SK-N-SH treated with all-trans-retinoic acid at 6 μM for 48 hours (cell line): ENCODE results near the gene OR2L8.

Experiments
- ATAC-seq: fragments of 200-7000 bp; cut with Tn5 transposase; 3 replicates; pipeline ENCODE4 v1.9.1; 2020; ENCODE audit warnings: mild to moderate bottlenecking, moderate library complexity
- ARNTL ChIP-seq: fragments of 450-650 bp; formaldehyde crosslinking; IDR thresholded peaks from 2 replicates; pipeline ENCODE4 v1.5.0; 2020; ENCODE audit warnings: low read depth, mild to moderate bottlenecking, moderate library complexity, borderline replicate concordance
- CREB5 ChIP-seq: fragments of 250-450 bp; sonication (Bioruptor Pico); IDR thresholded peaks from 2 replicates; pipeline ENCODE4 v1.5.1; 2020; ENCODE audit warnings: low read depth, mild to moderate bottlenecking, moderate library complexity
- ESRRG ChIP-seq: fragments of 250-450 bp; sonication (Bioruptor Pico); IDR thresholded peaks from 2 replicates; pipeline ENCODE4 v1.6.1; 2021; ENCODE audit warnings: mild to moderate bottlenecking
- ISL1 ChIP-seq: fragments of 250-450 bp; sonication (Bioruptor Pico); IDR thresholded peaks from 2 replicates; pipeline ENCODE4 v2.1.2; 2022; ENCODE audit warnings: mild to moderate bottlenecking, moderate library complexity
- OSR1 ChIP-seq: fragments of 250-450 bp; sonication (Bioruptor Pico); IDR thresholded peaks from 2 replicates; pipeline ENCODE4 v1.8.0; 2022; ENCODE audit warnings: moderate library complexity, mild to moderate bottlenecking, inconsistent platforms
- PATZ1 ChIP-seq: fragments of 250-450 bp; sonication (Bioruptor Pico); IDR thresholded peaks from 2 replicates; pipeline ENCODE4 v1.8.0; 2020; ENCODE audit warnings: mild to moderate bottlenecking, moderate library complexity, borderline replicate concordance
- POU6F1 ChIP-seq: fragments of 250-450 bp; sonication (Bioruptor Pico); IDR thresholded peaks from 2 replicates; pipeline ENCODE4 v1.8.0; 2021; ENCODE audit warnings: low read depth, mild to moderate bottlenecking, moderate library complexity, borderline replicate concordance
- PPARA ChIP-seq: fragments of 250-450 bp; sonication (Bioruptor Pico); IDR thresholded peaks from 2 replicates; pipeline ENCODE4 v1.5.0; 2020; ENCODE audit warnings: mild to moderate bottlenecking, borderline replicate concordance
- RARB ChIP-seq: fragments of 250-450 bp; sonication (Bioruptor Pico); IDR thresholded peaks from 2 replicates; pipeline ENCODE4 v1.8.0; 2021; ENCODE audit warnings: mild to moderate bottlenecking, moderate library complexity
- SNAI2 ChIP-seq: fragments of 250-450 bp; sonication (Bioruptor Pico); IDR thresholded peaks from 2 replicates; pipeline ENCODE4 v1.5.0; 2020; ENCODE audit warnings: mild to moderate bottlenecking, moderate library complexity
- TCF4 ChIP-seq: fragments of 250-450 bp; sonication (Bioruptor Pico); IDR thresholded peaks from 2 replicates; pipeline ENCODE4 v1.8.0; 2021; ENCODE audit warnings: mild to moderate bottlenecking, moderate library complexity, borderline replicate concordance
- TOX ChIP-seq: fragments of 250-450 bp; sonication (Bioruptor Pico); IDR thresholded peaks from 2 replicates; pipeline ENCODE4 v1.8.0; 2021; ENCODE audit warnings: mild to moderate bottlenecking, moderate library complexity, borderline replicate concordance
- ZC3H10 ChIP-seq: fragments of 250-450 bp; sonication (Bioruptor Pico); IDR thresholded peaks from 2 replicates; pipeline ENCODE4 v1.5.1; 2021; ENCODE audit warnings: mild to moderate bottlenecking, moderate library complexity
- ZFP3 ChIP-seq: fragments of 250-450 bp; sonication (Bioruptor Pico); IDR thresholded peaks from 2 replicates; pipeline ENCODE4 v1.5.0; 2020; ENCODE audit warnings: mild to moderate bottlenecking, moderate library complexity
- ZFP30 ChIP-seq: fragments of 450-650 bp; formaldehyde crosslinking; IDR thresholded peaks from 2 replicates; pipeline ENCODE4 v1.5.0; 2022; ENCODE audit warnings: mild to moderate bottlenecking, moderate library complexity
- ZNF565 ChIP-seq: fragments of 450-650 bp; formaldehyde crosslinking; conservative IDR thresholded peaks from 2 replicates; pipeline ENCODE4 v1.5.0; 2020; ENCODE audit warnings: low read depth, mild to moderate bottlenecking, moderate library complexity
- ZNF70 ChIP-seq: fragments of 450-650 bp; formaldehyde crosslinking; IDR thresholded peaks from 2 replicates; pipeline ENCODE4 v1.5.0; 2020; ENCODE audit warnings: mild to moderate bottlenecking, moderate library complexity
- ZNF8 ChIP-seq: fragments of 450-650 bp; formaldehyde crosslinking; IDR thresholded peaks from 2 replicates; pipeline ENCODE4 v1.5.0; 2020; ENCODE audit warnings: mild to moderate bottlenecking, moderate library complexity
- TF ChIP-seq, protein P1 (sequence below): fragments of 250-450 bp; sonication (Bioruptor Pico); IDR thresholded peaks from 2 replicates; pipeline ENCODE4 v1.5.0; 2020; ENCODE audit warnings: mild to moderate bottlenecking, moderate library complexity

Gene OR2L8

DNA sequence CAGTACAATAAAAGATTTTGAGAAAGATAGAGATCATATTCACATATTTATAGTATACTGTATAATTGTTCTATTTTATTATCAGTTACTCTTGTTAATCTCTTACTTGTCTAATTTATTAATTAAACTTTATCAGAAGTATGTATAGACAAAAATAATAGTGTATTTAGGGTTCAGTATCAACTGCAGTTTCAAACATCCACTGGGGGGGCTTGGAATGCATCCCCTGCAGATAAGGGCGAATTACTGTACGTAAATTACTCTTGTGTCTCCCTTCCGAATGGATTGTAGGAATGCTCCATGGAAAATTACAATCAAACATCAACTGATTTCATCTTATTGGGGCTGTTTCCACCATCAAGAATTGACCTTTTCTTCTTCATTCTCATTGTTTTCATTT, at the start of gene OR2L8:
Gene OR2L8, plus strand, starts transcription at position 301 of the 400 bp plus-strand sequence. Its CDS starts 0 bp downstream, at position 301.
- no peak for ATAC-seq
- TF ChIP-seq ZNF565 (CRISPR knock-in tag) (no peak), ISL1 (CRISPR knock-in tag) (no peak), ZFP3 (CRISPR knock-in tag) (no peak), ZNF8 (CRISPR knock-in tag) (no peak), ZC3H10 (CRISPR knock-in tag) (no peak), TCF4 (no peak), POU6F1 (CRISPR knock-in tag) (no peak), TOX (CRISPR knock-in tag) (no peak), ZNF70 (CRISPR knock-in tag) (no peak), ESRRG (no peak), SNAI2 (CRISPR knock-in tag) (no peak), CREB5 (CRISPR knock-in tag) (no peak), OSR1 (CRISPR knock-in tag) (no peak)
- TF ChIP-seq, all 23 proteins: peak for 0

DNA sequence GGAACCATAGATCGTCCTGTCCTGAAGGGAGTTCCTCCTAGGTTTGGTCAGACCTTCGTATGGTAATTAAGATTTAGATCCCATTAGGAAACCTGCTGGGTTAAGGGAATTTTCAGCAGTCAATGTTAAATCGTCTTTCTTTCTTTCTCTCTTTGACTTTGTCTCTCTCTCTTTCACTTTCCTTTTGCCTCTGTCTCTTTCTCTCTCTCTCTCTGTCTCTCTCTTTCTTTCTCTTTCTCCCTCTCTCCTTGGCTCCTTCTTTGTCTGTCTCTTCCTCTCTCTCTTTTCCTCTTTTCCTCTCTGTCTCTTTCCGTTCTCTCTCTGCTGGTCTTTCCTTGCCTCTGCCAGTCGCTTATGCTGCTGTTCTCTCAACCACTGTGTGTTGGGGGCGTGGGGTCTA, 44.5 kb upstream of the OR2L8 start:
- TF ChIP-seq ZFP3 (CRISPR knock-in tag), result no peak
- TF ChIP-seq POU6F1 (CRISPR knock-in tag), result no peak
- TF ChIP-seq SNAI2 (CRISPR knock-in tag), result no peak
- TF ChIP-seq ARNTL, result no peak
- TF ChIP-seq ZNF8 (CRISPR knock-in tag), result no peak
- no peak for TF ChIP-seq CREB5 (CRISPR knock-in tag)
- no peak for TF ChIP-seq RARB
- TF ChIP-seq PPARA, result no peak
- TF ChIP-seq ISL1 (CRISPR knock-in tag), result no peak
- no peak for TF ChIP-seq ZNF70 (CRISPR knock-in tag)
- TF ChIP-seq ESRRG, result no peak
- TF ChIP-seq, protein P1, sequence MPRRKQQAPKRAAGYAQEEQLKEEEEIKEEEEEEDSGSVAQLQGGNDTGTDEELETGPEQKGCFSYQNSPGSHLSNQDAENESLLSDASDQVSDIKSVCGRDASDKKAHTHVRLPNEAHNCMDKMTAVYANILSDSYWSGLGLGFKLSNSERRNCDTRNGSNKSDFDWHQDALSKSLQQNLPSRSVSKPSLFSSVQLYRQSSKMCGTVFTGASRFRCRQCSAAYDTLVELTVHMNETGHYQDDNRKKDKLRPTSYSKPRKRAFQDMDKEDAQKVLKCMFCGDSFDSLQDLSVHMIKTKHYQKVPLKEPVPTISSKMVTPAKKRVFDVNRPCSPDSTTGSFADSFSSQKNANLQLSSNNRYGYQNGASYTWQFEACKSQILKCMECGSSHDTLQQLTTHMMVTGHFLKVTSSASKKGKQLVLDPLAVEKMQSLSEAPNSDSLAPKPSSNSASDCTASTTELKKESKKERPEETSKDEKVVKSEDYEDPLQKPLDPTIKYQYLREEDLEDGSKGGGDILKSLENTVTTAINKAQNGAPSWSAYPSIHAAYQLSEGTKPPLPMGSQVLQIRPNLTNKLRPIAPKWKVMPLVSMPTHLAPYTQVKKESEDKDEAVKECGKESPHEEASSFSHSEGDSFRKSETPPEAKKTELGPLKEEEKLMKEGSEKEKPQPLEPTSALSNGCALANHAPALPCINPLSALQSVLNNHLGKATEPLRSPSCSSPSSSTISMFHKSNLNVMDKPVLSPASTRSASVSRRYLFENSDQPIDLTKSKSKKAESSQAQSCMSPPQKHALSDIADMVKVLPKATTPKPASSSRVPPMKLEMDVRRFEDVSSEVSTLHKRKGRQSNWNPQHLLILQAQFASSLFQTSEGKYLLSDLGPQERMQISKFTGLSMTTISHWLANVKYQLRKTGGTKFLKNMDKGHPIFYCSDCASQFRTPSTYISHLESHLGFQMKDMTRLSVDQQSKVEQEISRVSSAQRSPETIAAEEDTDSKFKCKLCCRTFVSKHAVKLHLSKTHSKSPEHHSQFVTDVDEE, result no peak
- ATAC-seq, result no peak

- ATAC-seq, result no peak
- TF ChIP-seq TCF4, result no peak
- no peak for TF ChIP-seq ZNF565 (CRISPR knock-in tag)
- TF ChIP-seq ISL1 (CRISPR knock-in tag), result no peak
- TF ChIP-seq OSR1 (CRISPR knock-in tag), result no peak
- no peak for TF ChIP-seq RARB
- no peak for TF ChIP-seq CREB5 (CRISPR knock-in tag)
- no peak for TF ChIP-seq ZFP3 (CRISPR knock-in tag)
- no peak for TF ChIP-seq PATZ1 (CRISPR knock-in tag)
- TF ChIP-seq, protein P1, result no peak
- no peak for TF ChIP-seq ZC3H10 (CRISPR knock-in tag)
- no peak for TF ChIP-seq ARNTL
- no peak for TF ChIP-seq ZNF8 (CRISPR knock-in tag)
- TF ChIP-seq ZFP30 (CRISPR knock-in tag), result no peak
- no peak for TF ChIP-seq PPARA
Observed at GRCh38 chr1:247905181-247905580, 43.5 kb upstream of the OR2L8 start.
